ENCODE measurements around the gene IL5.

The IL5 gene

GRCh38 chr5:132501629-132501956, 41.7 kb downstream of the IL5 start:
- POLR2A ChIA-PET: no interaction called here
- CTCF ChIA-PET: interaction anchor here (0.8 to 21.9 kb wide), 24 partner anchors 8 to 312 kb away, joined by 3 to 610 read pairs (median 10); partner anchors contain the start of gene IRF1
- TF ChIP-seq CTCF (IDR thresholded peaks at IDR 0.05; ENCODE audit: insufficient read depth, low read length, missing control alignments): no peak
- H3K4me3 ChIP-seq (ENCODE audit: low read depth, low read length): no peak overlapping the region
- DNase-seq (ENCODE audit: low read depth, low spot score): no peak

GRCh38 chr5:132500931-132501628, 42.2 kb downstream of the IL5 start:
- peak; percentile 76 for TF ChIP-seq CTCF (IDR thresholded peaks at IDR 0.05; ENCODE audit: insufficient read depth, low read length, missing control alignments)
- no peak overlapping the region for H3K4me3 ChIP-seq (ENCODE audit: low read depth, low read length)
- DNase-seq (ENCODE audit: low read depth, low spot score): no peak
- POLR2A ChIA-PET: interaction anchor here (0.7 kb wide), 1 partner anchor 10 kb away, joined by 3 read pairs; the partner anchor contains the start of gene IRF1
- CTCF ChIA-PET: interaction anchor here (0.7 to 21.9 kb wide), 35 partner anchors 8 to 437 kb away, joined by 3 to 610 read pairs (median 6); partner anchors contain the start of gene IRF1

- H3K4me3 ChIP-seq (ENCODE audit: low read depth, low read length): no peak overlapping the region
- ChIA-PET POLR2A (interaction anchor here (0.7 kb wide), 1 partner anchor 10 kb away, joined by 3 read pairs; the partner anchor contains the start of gene IRF1), CTCF (interaction anchor here (0.6 to 21.9 kb wide), 34 partner anchors 9 to 436 kb away, joined by 3 to 610 read pairs (median 6); partner anchors contain the start of gene IRF1)
- TF ChIP-seq CTCF (IDR thresholded peaks at IDR 0.05; ENCODE audit: insufficient read depth, low read length, missing control alignments): no peak
- no peak for DNase-seq (ENCODE audit: low read depth, low spot score)
Measured at GRCh38 chr5:132500244-132500930, 42.9 kb downstream of the IL5 start.

- no peak overlapping the region for H3K4me3 ChIP-seq (ENCODE audit: low read depth, low read length)
- POLR2A ChIA-PET: no interaction called here
- CTCF ChIA-PET: interaction anchor here (0.6 to 21.9 kb wide), 24 partner anchors 10 to 285 kb away, joined by 3 to 610 read pairs (median 12); partner anchors contain the start of gene IRF1
- TF ChIP-seq CTCF (IDR thresholded peaks at IDR 0.05; ENCODE audit: insufficient read depth, low read length, missing control alignments): no peak
- no peak for DNase-seq (ENCODE audit: low read depth, low spot score)
Measured at GRCh38 chr5:132499440-132500243, 43.7 kb downstream of the IL5 start.

GRCh38 chr5:132498686-132499271, 44.5 kb downstream of the IL5 start:
- no peak for DNase-seq (ENCODE audit: low read depth, low spot score)
- CTCF ChIA-PET: interaction anchor here (1.0 to 21.9 kb wide), 12 partner anchors 9 to 125 kb away, joined by 3 to 610 read pairs (median 17); partner anchors contain the start of gene IRF1
- H3K4me3 ChIP-seq (ENCODE audit: low read depth, low read length): no peak overlapping the region
- POLR2A ChIA-PET: interaction anchor here (0.9 to 1.5 kb wide), 3 partner anchors 7 to 111 kb away, joined by 5 to 7 read pairs (median 5); no protein-coding TSS in a partner anchor
- TF ChIP-seq CTCF (IDR thresholded peaks at IDR 0.05; ENCODE audit: insufficient read depth, low read length, missing control alignments): no peak
